ENCODE data around the gene MBD4. TPM values are rescaled to one million over a fixed set of nuclear protein-coding genes. Genes with fewer than 3 reads are reported as not detected.

The MBD4 gene
- total RNA-seq, 1 experiment from 2014 or later, result 36.9 TPM

- ChIA-PET CTCF (no interaction called here), POLR2A (no interaction called here)
- Mint-ChIP-seq H3K9me3 (no peaks in the 10 kb centered on the region), H3K27me3 (ENCODE audit: low read depth) (peaks cover 18% of the 10 kb centered on the region), H3K4me1 (peaks cover 29% of the 10 kb centered on the region), H3K4me3 (no peak overlapping the region), H3K36me3 (no peaks in the 10 kb centered on the region), H3K27ac (no peak overlapping the region)
- DNase-seq (ENCODE audit: low spot score) (no peak), ATAC-seq (no peak)
- TF ChIP-seq PREB (CRISPR knock-in tag; IDR thresholded peaks at IDR 0.05; ENCODE audit: borderline replicate concordance) (no peak), OVOL2 (CRISPR knock-in tag; IDR thresholded peaks at IDR 0.05; ENCODE audit: borderline replicate concordance) (no peak), FOXP4 (CRISPR knock-in tag; IDR thresholded peaks at IDR 0.05) (no peak), IRF2 (CRISPR knock-in tag; IDR thresholded peaks at IDR 0.05; ENCODE audit: borderline replicate concordance, low read depth) (no peak), MYBL2 (CRISPR knock-in tag; IDR thresholded peaks at IDR 0.05) (no peak), USF1 (CRISPR knock-in tag; IDR thresholded peaks at IDR 0.05) (no peak), ZNF121 (CRISPR knock-in tag; IDR thresholded peaks at IDR 0.05) (no peak), NFE2L1 (CRISPR knock-in tag; IDR thresholded peaks at IDR 0.05) (no peak), MXD4 (CRISPR knock-in tag; IDR thresholded peaks at IDR 0.05; ENCODE audit: borderline replicate concordance) (no peak), SP1 (CRISPR knock-in tag; conservative IDR thresholded peaks at IDR 0.05) (no peak), ZNF512 (CRISPR knock-in tag; IDR thresholded peaks at IDR 0.05; ENCODE audit: borderline replicate concordance) (no peak)
Observed at GRCh38 chr3:129421236-129421883, 18.4 kb downstream of the MBD4 start.

GRCh38 chr3:129419476-129419875 lies 20.3 kb downstream of the MBD4 start:
- Mint-ChIP-seq H3K36me3 (no peaks in the 10 kb centered on the region), H3K27ac (no peak overlapping the region), H3K9me3 (no peaks in the 10 kb centered on the region), H3K27me3 (ENCODE audit: low read depth) (peaks cover 26% of the 10 kb centered on the region), H3K4me3 (no peak overlapping the region), H3K4me1 (peaks cover 12% of the 10 kb centered on the region)
- POLR2A ChIA-PET, result no interaction called here
- DNase-seq (ENCODE audit: low spot score) (no peak), ATAC-seq (no peak)
- CTCF ChIA-PET, result no interaction called here
- no peak for TF ChIP-seq OVOL2 (CRISPR knock-in tag; IDR thresholded peaks at IDR 0.05; ENCODE audit: borderline replicate concordance)
- no peak for TF ChIP-seq SMAD3 (CRISPR knock-in tag; IDR thresholded peaks at IDR 0.05; ENCODE audit: borderline replicate concordance)
- TF ChIP-seq ETV6 (CRISPR knock-in tag; IDR thresholded peaks at IDR 0.05), result no peak
- no peak for TF ChIP-seq JUN (CRISPR knock-in tag; IDR thresholded peaks at IDR 0.05)
- no peak for TF ChIP-seq CBFB (CRISPR knock-in tag; IDR thresholded peaks at IDR 0.05; ENCODE audit: low read depth)
- TF ChIP-seq ZNF671 (CRISPR knock-in tag; IDR thresholded peaks at IDR 0.05), result no peak
- TF ChIP-seq RELA (CRISPR knock-in tag; IDR thresholded peaks at IDR 0.05; ENCODE audit: borderline replicate concordance), result no peak
